Measurements from ENCODE around the gene MYOG.
A peak's percentile ranks its signal among the peaks of the same experiment; 100 is the strongest.

MYOG gene

DNA sequence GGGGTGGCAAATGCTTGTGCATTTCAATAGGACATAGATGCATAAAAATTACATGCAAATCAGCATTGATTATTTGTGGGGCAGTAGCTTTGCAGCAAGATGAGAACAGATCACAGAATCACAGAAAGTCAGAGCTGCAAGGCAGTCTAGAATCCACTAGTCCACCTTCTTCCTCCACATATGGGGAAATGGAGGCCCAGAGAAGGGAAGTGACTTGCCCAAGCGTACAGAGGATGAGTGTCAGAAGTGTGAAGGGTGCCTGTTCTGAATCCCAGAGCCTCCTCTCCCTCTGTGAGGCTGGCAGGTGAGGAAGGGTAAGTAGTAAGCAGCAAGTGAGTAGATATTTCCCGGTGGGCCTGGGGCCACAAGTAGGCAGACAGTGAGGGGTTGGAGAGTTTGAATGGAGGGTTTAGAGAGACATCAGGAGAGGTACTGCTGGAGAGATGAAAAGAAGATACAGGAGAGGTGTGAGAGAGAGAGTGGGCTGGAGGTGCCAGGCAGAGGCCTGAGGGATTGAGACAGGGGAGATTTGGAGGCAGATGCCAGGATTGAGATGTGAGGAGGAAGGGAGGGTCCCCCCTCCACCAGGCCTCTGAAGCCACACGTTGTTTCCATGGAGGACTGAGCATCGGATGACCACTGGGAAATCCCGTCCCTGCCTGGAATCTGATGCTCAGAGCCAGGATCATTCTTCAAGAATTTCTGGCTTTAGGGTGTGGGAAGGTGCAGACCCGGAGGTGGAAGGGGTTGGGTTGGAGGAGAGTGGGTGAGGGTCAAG lies 4.8 kb upstream of the MYOG start:
- no peak for DNase-seq (ENCODE audit: low spot score)

DNA sequence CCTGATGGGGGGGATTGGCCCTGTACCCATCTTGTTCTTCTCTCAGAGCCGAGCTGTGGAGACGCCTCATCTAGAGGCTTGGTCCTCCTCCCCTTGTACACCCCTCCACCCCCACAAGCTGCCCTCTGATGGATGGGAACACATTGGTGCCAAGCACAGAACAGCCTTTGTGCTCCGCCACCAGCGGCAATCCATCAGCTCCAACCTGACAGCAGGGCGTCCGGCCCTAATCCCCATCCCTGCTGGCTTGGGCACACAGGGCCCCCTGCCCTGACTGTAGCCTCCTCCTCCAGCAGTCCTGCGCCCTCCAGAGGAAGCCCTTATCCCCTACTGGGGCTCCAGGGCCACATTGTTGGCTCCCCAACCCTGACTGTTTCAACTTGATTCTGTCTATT lies 3.8 kb upstream of the MYOG start:
- no peak for DNase-seq (ENCODE audit: low spot score)

DNA sequence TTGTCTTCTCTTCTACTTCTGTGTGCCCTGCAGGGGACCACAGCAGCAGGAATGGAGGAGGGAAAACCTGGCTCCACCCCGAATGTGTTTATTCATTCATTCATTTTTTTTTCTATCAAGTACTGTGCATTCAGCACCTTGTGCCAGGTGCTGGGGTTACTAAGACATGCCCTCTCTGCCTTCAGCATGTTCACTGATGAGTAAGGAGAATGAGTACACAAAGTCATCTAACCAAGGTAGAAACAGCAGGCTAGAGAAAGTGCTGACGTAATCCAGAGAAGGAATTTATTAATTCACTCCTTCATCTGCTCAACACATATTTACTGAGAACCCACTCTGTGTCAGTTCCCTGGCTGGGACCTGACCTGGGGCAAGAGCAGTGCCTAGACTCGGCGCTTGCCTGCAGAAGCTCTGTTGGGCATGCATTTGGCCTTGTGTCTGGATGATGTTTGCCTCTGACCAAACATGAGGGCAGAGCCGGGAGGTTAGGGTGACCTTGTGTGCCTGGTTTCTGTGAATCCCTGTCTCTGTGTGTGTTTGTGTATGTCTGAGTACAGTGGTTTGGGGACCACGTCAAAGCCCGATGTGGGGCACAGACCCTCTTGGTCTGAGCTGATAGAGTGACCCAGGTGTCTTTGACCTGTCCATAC lies 3.3 kb upstream of the MYOG start:
- DNase-seq (ENCODE audit: low spot score): no peak

DNA sequence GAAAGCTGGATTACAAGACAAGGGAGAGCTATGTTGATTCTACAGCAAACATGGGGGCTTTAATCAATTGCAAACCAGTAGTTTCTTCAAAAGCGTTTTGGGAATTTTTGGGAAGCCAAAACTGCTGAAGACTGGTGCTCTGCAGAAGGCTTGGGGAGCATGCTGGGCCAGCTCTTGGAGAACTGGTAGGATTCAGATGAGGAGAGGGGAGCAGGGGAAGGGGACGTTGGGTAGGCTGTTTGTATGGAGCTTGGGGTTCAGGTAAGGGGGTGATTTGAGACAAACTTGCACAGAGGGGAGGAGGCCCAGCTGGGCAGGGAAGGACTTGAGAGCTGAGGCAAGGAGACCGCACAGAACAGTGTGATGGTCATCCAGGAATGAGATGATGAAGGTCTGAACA lies 2.6 kb upstream of the MYOG start:
- DNase-seq (ENCODE audit: low spot score): no peak

DNA sequence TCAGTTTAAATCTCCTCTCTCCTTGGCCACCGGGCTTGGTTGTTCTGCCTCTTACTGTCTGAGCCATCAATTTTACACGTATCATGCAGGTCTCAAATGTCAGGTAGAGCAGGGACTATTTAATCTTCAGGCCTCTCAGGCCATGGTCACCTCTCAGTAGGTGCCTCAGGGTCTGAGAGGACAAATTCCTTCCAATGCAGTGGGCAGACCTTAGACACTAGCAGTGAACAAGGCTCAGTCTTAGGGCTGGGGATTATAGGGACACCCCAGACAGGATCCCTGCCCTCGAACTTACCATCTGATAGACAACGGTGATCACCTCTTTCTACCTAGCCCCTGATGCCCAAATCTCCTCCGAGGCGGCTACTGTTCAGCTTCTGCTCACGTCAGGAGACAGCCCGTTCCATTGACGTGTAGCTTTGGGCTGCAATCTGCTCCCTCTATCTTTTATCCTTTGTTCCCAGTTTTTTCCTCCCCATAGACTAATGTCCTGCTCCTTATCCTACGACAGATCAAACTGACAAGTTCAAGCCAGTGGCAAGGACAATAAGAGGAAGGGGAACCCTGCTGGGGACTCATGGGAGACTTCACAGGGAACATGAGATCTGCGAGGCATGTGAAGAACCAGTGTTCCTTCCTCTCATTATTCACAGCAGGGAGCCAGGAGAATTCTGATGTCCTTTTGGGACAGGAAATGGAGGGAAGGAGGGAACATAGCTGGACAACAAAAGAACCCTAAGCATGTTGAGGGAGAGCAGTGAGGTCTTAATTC lies 1.4 kb upstream of the MYOG start:
- DNase-seq (ENCODE audit: low spot score): no peak

DNA sequence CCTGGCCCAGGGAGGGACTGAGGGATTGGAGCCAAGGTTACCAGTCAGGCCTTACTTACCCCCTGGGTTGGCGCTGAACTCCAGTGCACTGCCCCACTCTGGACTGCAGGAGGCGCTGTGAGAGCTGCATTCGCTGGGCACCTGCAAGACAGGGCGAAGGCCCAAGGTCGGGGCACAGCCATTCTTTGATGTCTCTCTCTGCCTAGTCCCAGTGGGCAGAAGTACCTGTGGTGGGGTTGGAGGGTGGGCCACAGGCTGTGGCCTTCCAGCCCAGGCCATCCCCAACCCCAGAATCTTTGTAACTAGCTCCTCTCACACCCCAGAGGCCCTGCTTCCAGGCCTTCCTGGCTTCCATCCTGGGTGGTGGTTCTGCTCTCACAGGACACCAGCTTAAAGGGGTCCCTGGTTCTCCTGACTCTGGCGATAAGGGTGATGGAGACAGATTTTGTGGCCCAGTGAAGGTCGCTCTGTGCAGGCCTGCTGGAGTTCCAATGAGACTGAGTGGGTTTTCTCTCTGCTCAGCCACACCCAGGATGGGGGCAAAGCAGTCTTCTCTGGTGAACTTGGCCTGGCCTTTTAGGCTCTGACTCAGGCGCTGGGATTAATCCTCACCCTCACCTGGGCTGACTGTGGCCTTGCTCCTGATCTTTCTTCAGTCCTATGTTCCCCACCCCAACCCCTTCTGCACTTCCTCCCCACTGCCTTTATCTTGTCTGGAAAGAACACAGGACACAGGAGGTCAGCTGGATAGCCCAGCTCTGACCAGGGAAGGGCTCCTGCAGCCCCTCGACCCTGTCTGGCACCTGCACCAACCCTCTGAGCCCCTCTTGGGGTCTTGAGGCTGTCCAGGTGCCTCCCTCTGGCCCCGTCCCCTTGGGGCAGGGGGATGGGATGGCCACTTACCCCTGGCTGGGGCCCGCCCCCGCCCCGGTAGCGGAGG lies 954 bp downstream of the MYOG start:
- peak; percentile 51 for DNase-seq (ENCODE audit: low spot score)

DNA sequence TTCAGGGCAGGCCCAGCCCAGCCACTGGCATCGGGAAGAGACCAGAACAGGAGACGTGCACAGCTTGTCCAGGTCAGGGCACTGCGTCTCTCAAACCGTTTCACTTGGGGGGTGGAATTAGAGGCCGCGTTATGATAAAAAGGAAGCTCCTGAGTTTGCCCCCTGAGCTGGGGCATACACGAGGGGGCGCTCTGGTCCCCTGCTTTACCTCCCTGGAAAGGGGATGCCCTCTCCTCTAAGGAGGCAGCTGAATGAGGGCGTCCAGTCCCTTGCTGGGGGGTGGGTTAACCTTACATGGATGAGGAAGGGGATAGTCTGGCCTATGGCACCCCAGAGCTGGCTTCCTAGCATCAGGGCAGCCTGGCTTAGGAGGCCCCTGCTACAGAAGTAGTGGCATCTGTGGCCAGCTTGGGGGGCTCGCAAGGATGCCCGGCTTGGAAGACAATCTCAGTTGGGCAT lies 2.3 kb downstream of the MYOG start:
- no peak for DNase-seq (ENCODE audit: low spot score)

DNA sequence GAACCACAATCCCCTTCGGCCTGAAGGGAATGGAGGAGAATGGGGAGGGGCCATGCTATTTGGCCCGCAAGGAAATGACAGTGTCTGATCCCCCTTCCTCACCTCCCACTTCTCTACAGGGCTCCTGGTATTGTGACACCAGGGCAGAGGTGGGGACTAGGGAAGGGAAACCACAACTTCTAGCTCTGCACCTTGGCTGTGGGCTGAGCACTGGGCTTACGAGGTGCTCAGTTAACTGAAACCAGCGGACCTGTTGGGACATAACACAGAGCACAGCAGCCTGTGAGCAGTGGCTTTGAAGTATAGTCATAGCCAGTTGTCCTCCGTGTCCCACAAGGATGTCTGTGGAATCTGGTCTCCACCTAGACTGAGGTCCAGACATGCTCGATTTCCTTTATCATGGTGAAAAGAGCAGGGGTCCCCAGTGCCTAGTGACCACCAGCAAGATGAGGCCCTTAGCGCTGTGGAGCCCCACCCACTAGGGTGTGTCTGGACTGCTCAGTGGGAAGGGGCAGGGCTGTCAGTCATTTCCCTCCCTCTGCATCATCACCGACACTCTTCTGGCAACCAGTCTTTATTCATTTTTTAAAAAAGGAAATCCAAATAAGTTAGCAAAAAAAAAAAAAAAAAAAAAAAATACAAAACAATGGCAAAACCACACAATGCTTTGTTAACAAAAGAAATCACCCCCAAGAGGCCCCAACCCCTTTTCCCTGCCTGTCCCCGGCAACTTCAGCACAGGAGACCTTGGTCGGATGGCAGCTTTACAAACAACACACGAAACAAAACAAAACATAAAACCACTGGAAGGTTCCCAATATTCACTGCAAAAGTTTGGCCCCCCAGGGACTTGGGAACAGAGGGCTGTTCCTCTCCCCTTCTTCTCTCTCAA lies 3.0 kb downstream of the MYOG start:
- no peak for DNase-seq (ENCODE audit: low spot score)

DNA sequence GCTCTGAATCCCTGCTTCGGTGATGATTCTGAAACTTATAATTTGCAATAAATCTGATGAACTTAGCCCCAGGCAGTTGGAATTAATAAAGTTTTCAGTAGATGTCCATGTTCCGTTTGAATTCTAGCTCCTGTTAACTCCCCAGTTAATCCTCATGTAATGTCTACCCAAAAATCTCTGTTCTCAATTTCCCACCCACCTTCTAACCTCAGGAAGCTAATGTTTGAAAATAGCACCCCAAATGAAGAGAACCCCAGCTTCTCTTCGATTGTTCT lies 3.6 kb downstream of the MYOG start:
- no peak for DNase-seq (ENCODE audit: low spot score)

DNA sequence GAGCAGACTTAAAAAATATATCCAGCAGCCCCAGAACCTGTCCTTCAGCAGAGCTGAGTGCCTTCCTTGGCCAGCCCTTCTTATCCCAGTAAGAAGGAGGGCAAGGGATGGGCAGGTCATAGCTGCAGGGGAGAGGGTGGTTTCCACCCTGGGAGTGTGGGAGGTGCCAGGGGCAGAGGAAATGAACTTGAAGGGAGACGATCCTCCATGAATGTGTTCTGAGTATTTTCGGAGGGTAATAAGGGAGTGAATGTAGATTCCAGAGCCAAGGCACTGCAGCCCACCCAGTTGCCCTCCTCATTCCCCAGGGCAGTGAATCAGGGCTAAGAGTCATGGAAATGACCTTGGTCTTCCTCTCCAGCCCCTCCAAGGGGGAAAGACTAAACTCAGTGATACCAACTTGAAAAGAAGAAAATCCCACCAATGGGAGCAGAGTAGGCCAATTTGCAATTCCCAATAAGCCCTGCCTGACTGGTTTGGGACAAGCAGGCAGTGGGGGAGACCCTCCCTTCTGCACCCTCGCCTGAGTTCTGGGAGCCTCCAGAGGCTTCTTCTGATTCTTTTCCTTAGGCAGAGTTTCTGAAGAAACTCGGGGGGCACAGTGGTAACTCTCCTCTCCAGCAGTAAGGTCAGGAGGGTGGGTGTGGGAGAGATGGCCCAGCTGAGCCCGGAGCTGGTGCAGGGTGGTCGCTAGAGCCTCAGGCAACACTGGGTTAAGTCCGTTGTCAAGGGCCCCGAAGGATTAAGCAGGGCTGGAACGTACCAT lies 4.2 kb downstream of the MYOG start:
- DNase-seq (ENCODE audit: low spot score): no peak

DNA sequence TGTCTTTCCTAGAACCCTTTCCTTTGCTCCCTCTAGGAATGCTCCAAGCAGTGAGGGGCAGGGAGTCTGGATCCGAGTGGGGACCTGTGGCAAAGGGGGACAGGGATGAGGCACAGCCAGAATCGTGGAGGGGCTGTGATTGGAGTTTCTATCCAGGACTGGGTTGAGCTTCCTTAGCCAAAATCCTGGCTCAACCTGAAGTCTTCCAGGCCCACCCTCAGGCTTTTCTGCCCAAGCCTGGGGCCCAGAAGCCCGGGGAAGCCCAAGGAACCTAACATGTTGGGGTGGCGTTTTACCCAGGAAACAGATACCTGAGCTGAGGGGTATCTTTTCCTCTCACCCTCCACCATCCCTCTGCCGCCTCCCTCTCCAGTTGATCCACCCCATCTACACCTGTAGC lies 5.4 kb downstream of the MYOG start:
- no peak for DNase-seq (ENCODE audit: low spot score)

DNA sequence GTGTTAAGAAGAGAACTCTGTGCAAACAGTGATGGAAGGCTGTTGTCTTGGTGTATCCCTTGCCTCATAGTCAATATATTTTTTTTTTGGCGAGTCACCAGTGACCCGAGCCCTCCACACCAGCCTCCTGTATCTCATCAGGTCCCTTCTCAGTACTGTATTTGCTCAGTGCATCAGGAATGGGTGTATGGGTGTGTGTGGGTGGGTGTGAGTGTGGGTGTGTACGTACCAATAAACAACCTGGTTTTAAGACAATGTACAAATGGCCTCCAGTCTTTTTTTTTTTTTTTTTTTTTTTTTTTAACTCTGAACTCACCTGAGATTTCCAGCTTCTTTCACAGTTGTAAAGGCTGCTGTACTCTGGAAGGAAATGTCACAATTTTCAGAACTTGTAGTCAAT lies 7.3 kb downstream of the MYOG start:
- no peak for DNase-seq (ENCODE audit: low spot score)

DNA sequence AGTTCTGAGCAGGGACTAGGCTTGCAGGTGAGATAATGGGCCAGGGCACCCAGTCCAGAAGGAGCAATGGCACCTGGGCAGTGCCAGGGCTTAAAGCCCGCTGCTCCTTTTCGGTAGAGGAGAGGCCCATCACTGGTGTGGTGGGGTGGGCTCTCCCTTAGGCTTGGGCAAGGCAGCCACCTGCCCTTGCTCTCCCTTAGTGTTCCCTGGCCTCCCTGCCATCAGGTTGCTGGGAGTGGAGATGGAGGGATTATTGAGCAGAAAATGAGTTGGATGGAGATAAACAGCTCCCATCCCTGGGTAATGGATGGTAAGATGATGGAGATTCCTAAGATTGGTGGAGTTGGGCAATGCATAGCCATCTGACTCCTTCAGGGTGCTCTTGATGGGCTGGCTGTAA lies 7.9 kb downstream of the MYOG start:
- DNase-seq (ENCODE audit: low spot score): no peak

DNA sequence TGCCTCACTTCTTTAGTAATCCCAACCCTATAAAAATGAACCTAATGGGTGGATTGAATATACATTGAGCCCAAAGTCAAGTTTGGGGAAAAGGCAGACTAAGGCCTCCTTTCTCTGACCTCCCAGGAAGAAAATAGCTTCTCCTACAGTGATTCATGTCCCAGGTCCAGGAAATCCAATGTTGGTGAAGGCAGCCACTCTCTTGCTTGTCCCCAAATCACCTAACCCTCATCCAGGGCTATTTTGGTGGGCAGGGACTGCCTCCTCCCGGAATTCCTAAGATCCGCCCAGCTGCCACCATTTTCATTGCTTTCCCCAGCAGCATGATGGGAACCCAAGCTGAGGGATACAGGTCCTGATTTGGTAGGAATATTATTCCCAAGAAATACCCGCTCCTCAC lies 8.4 kb downstream of the MYOG start:
- no peak for DNase-seq (ENCODE audit: low spot score)

DNA sequence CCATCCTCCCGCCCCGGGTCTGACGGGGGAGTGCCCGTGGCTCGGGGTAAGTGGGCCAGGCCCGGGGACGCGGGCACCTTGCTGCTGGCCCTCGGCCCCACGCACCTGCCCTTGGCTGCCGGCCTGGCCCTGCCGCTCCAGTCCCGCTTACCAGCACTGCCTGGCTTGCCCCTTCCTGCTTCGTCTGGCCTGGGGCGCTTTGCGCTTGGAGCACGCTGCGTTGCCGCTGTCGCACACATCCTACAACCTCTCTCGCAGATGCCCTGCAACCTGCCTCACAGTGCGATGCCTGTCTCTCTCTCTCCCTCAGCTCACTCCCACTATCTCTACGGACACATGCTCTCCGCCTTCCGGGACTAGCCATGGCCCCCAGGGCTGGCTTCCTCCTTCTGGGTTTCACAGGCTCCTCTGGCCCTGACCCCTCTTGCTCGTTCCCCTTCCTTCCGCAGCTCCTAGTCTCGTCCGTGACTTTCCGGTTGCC lies 9.7 kb downstream of the MYOG start:
- DNase-seq (ENCODE audit: low spot score): no peak

DNA sequence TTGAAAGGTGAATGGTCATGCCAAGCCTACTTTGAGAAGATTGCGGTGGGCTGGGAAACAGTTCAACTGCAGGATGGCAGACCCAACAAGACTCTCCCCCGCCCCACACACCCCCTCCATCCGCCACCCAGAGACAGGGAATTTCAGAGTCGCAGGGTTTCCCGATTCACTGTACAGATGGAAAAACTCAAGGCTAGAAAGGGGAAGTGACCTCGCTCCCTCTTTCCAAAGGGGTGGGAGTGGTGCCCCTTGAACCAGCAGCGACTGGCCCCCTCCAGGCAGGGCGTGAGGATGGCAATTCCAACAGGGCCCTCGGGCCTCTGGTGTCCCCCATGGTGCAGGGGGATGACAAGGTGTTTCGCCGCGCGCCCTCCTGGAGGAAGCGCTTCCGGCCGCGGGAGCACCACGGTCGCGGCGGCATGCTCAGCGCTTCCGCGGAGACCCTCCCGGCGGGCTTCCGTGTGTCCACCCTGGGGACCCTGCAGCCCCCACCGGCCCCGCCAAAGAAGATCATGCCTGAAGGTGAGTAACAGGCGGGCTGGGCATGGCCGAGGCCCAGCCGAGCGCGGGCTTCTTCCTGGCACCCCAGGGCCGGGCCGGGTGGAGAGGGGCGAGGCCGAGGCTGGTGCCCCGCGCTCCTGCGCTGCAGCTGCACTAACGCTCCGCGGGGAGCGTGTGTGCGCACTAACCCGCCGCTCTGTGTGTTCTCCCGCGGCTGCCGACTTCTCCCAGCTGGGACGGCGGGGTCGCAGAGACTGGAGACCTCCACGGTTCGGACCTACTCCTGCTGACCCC lies 10.4 kb downstream of the MYOG start:
- no peak for DNase-seq (ENCODE audit: low spot score)

DNA sequence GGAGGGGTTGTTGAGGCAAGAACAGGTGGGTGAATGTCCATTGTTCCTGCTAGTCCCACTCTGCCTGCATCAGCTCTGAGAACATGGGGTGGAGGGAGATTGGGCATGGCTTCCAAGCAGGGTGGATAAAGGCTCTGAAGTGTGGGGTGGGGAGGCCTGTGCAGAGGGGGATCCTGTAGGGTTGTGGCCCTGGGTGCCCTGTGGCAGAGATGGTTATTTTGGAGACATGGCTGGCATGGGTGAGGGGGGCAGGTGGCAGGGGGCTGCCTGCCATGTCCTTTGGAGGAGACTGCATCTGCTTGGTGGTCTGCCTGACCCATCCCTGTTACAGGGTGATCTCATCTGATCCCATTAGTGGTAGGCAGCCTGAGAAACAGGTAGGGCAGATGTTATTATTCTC lies 11.2 kb downstream of the MYOG start:
- no peak for DNase-seq (ENCODE audit: low spot score)

DNA sequence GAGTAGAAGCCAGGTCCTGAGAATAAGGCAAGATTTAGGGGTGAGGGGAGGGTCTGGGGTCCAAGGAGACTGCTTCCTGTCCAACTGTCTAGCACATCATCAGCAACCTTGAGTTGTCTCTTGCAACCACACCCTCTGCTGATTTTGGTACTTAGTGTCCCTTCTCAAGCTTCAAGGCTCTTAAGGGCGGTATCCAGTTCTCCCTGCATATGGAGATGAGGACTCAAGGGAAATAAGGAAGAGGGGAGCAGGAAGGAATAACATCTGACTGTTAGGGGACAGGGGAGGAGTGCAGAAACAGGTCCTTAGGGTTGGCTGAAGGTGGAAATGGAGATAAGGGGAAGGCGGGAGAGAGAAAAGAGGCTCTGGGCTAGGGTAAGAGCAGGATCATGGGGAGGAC lies 12.3 kb downstream of the MYOG start:
- no peak for DNase-seq (ENCODE audit: low spot score)

DNA sequence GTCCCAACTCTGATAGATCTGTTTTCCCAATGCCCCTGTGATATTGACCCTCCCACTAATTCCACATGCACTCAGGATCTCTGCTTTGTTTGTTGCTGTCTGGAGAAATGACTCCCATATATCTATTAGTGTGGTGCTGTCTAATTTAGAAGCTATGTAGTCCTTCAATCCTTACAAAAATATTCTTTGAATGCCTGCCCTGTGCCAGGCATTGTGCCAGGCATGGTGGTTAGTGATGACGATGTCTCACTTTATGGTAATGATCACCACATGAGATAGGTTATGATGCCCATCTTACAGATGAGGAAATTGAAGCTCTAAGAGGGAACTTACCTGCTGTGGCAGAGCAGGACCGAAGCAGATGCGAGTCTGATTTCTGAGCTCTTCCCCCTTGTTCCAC lies 12.9 kb downstream of the MYOG start:
- DNase-seq (ENCODE audit: low spot score): no peak

Data from HuH-7 (cell line).